ENCODE measurements around the gene HMCN1. TPM values are rescaled to one million over a fixed set of nuclear protein-coding genes. Genes with fewer than 3 reads are reported as not detected.

Gene HMCN1
- total RNA-seq, 4 donors from 2014 or later = 11.6 to 95.9 (median 78.6) TPM

- Histone ChIP-seq H3K9me3 (no peaks in the 10 kb centered on the region), H3K4me1 (peaks cover 11 to 84% (median 18%) of the 10 kb centered on the region in 3 donors), H3K4me3 (no peak overlapping the region), H3K27ac (peak overlapping the region; percentile 61 to 76 (median 71)), H3K27me3 (no peaks in the 10 kb centered on the region), H3K36me3 (peaks cover 0 to 10% of the 10 kb centered on the region in 2 donors)
- TF ChIP-seq CTCF (IDR thresholded peaks at IDR 0.05) (no peak), POLR2A (IDR thresholded peaks at IDR 0.05) (no peak), EP300 (IDR thresholded peaks at IDR 0.05) (no peak), POLR2AphosphoS5 (IDR thresholded peaks at IDR 0.05) (no peak)
- ATAC-seq = peak; percentile 19
- 32 to 34% methylated on average over 2 of the region's 2 CpGs for WGBS, 2 donors (ENCODE audit: low coverage in 1 of 2)
Observed at GRCh38 chr1:185966471-185966870, 232.3 kb downstream of the HMCN1 start.

- ATAC-seq = no peak
- Histone ChIP-seq H3K36me3 (peaks cover 0 to 10% of the 10 kb centered on the region in 2 donors), H3K4me1 (peaks cover 8 to 75% (median 8%) of the 10 kb centered on the region in 3 donors), H3K27ac (peak overlapping the region; percentile 59 to 67 (median 62)), H3K27me3 (no peaks in the 10 kb centered on the region), H3K9me3 (no peaks in the 10 kb centered on the region), H3K4me3 (no peak overlapping the region)
- 19 to 34% methylated on average over 4 of the region's 4 CpGs for WGBS, 2 donors (ENCODE audit: low coverage in 1 of 2)
- no peak for TF ChIP-seq POLR2AphosphoS5 (IDR thresholded peaks at IDR 0.05)
- TF ChIP-seq POLR2A (IDR thresholded peaks at IDR 0.05) = no peak
- TF ChIP-seq CTCF (IDR thresholded peaks at IDR 0.05) = no peak
- no peak for TF ChIP-seq EP300 (IDR thresholded peaks at IDR 0.05)
Observed at GRCh38 chr1:185969028-185969427, 234.8 kb downstream of the HMCN1 start.

- Histone ChIP-seq H3K4me3 (no peak overlapping the region), H3K4me1 (peaks cover 7 to 75% (median 8%) of the 10 kb centered on the region in 3 donors), H3K36me3 (peaks cover 0 to 10% of the 10 kb centered on the region in 2 donors), H3K9me3 (no peaks in the 10 kb centered on the region), H3K27me3 (no peaks in the 10 kb centered on the region), H3K27ac (peak overlapping the region; percentile 59 to 67 (median 62))
- peak; percentile 63 for ATAC-seq
- TF ChIP-seq CTCF (IDR thresholded peaks at IDR 0.05) (no peak), POLR2A (IDR thresholded peaks at IDR 0.05) (no peak), POLR2AphosphoS5 (IDR thresholded peaks at IDR 0.05) (no peak), EP300 (IDR thresholded peaks at IDR 0.05) (no peak)
Observed at GRCh38 chr1:185969524-185969991, 235.4 kb downstream of the HMCN1 start.

- WGBS, 2 donors (ENCODE audit: low coverage in 1 of 2) = 60 to 65% methylated on average over 1 of the region's 1 CpG
- Histone ChIP-seq H3K4me3 (no peak overlapping the region), H3K4me1 (peaks cover 0 to 61% (median 8%) of the 10 kb centered on the region in 3 donors), H3K9me3 (no peaks in the 10 kb centered on the region), H3K27me3 (no peaks in the 10 kb centered on the region), H3K27ac (peak overlapping the region in 1 of 4 donors; percentile 6), H3K36me3 (peaks cover 0 to 10% of the 10 kb centered on the region in 2 donors)
- no peak for ATAC-seq
- TF ChIP-seq POLR2A (IDR thresholded peaks at IDR 0.05) (no peak), CTCF (IDR thresholded peaks at IDR 0.05) (no peak), EP300 (IDR thresholded peaks at IDR 0.05) (no peak), POLR2AphosphoS5 (IDR thresholded peaks at IDR 0.05) (no peak)
Observed at GRCh38 chr1:185971688-185972087, 237.5 kb downstream of the HMCN1 start.

- 86 to 91% methylated on average over 3 of the region's 3 CpGs for WGBS, 2 donors (ENCODE audit: low coverage in 1 of 2)
- no peak for TF ChIP-seq EP300 (IDR thresholded peaks at IDR 0.05)
- no peak for TF ChIP-seq POLR2A (IDR thresholded peaks at IDR 0.05)
- TF ChIP-seq CTCF (IDR thresholded peaks at IDR 0.05) = no peak
- TF ChIP-seq POLR2AphosphoS5 (IDR thresholded peaks at IDR 0.05) = no peak
- peak overlapping the region in 2 of 4 donors; percentile 6 to 9 for H3K27ac ChIP-seq
- H3K4me1 ChIP-seq = peaks cover 0 to 60% (median 8%) of the 10 kb centered on the region in 3 donors
- H3K36me3 ChIP-seq = peaks cover 0 to 10% of the 10 kb centered on the region in 2 donors
- no peak for ATAC-seq
- H3K9me3 ChIP-seq = no peaks in the 10 kb centered on the region
- H3K27me3 ChIP-seq = no peaks in the 10 kb centered on the region
- H3K4me3 ChIP-seq = no peak overlapping the region
Observed at GRCh38 chr1:185972096-185972850, 238.1 kb downstream of the HMCN1 start.
